Islet precursor cell (in vitro differentiated cells): ENCODE results near the gene AHSG.
"Not testable (repeated sequence)": the region's sequence is repeated elsewhere in the genome, so short reads cannot be mapped to it uniquely, and the experiment has no call there.

Source experiments
- DNase-seq: peaks from one replicate; pipeline ENCODE4 v3.0.0-alpha.2; 2018

The AHSG gene

DNA sequence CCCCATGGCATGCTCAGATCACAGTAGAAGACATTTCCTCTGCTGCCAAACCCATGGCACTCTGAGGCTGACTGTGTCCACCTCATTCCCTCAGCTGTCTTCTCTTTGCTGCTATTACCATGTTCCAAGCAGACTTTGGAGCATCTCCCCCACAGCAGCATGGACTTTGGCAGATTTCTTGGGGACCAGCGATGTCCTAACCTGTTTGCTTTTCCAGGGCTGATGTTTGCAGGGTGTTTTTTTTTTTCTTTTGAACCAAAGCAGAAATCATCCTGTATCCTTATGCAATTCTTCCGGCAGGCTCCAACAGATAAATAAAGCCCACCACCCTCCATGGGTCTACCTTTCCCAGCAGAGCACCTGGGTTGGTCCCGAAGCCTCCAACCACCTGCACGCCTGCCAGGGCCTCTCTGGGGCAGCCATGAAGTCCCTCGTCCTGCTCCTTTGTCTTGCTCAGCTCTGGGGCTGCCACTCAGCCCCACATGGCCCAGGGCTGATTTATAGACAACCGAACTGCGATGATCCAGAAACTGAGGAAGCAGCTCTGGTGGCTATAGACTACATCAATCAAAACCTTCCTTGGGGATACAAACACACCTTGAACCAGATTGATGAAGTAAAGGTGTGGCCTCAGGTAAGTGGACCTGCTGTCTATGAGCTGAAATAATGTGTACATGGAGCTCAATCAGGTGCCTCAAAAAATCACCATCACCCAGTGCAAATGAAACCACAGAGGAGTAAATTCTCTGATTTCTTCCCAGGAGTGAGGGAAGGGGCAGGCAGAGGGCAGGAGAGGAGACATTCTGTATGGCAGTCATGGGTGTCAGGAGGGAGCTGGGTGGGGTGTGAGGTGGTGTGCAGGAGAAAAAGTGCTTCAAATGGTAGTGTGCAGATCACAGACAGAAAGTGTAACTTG lies at the start of gene AHSG:
Gene AHSG, plus strand, starts transcription at position 340 of the 916 bp plus-strand sequence. Its CDS starts 82 bp downstream, at position 422.
- no peak for DNase-seq

DNA sequence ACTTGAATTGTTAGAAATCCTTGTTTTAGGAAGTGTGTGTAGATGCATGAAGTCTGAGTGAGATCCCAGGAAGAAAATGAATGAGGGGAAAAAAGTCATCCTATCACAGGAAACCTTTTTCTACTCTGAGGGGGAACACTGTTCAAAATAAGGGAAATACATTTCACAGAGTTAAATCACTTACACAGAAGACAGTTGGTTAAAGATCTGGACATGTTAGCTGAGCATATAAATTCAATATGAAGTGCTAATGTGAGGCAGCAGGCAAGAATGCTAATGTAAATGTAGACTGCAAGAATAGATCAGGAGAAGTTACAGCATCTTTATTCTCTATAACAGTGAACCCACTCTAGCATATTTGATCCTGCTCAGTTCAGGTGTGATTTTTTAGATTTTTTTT lies 48.3 kb upstream of the AHSG start:
- no peak for DNase-seq

GRCh38 chr3:186566772-186567071 lies 46.1 kb upstream of the AHSG start:
- no peak for DNase-seq

DNA sequence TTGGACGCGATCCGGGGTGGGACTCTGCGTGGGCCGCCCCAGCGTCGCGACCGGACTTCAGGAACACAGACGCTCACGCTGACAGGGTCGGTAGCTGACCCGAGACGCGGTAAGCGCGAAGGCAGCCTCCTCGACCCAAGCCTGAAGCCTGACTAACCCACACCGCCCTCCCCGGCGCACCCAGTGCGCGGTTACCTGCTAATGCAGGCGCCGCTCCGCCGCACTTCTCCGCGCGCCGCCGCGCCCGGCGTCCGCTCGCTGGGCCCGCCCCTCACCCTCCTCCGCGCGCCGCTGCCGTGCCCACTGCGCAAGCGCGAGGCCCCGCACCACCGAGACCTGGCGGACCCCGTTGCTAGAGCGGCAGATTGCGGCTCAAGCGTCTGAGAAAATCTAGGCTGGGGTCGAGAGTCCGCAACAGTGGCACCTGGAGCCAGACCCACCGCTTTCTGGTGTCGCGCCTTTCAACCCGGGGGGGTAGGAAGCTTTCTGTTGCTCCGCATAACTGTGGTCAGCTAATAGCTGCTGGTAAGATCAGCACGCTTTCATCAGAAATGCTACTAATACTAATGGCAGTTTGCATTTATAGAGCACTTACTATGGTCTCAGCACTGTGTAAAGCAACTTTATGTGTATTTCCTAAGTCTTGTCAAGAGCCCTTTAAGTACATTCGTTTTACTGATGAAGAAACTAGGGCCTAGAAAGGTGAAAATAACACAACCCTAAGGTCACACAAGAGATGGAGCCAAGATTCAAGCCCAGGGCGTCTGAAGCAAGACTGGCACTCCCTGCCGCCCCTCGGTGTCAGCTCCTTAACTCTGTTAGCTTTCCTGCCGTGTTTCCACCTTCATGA lies 45.6 kb upstream of the AHSG start, which contains the start of gene TBCCD1:
Gene TBCCD1, minus strand, starts transcription at position 268 of the 850 bp plus-strand sequence. CDS start 3,010 bp downstream, outside the sequence.
- peak; percentile 98 for DNase-seq

DNA sequence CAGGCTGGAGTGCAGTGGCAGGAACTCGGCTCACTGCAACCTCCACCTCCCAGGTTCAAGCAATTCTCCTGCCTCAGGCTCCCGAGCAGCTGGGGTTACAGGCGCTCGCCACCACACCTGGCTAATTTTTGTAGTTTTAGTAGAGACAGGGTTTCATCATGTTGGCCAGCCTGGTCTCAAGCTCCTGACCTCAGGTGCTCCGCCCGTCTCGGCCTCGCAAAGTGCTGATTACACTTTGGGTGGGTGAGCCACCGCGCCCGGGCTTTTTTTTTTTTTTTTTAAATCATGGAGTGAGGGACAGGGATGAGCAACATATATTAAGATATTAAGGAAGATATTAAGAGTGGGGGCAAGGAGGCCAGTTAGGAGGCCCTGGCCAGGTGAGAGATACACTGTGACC lies 43.5 kb upstream of the AHSG start:
- DNase-seq, result not testable (repeated sequence)

- no peak for DNase-seq
Measured at GRCh38 chr3:186569779-186570095, 43.1 kb upstream of the AHSG start.

DNA sequence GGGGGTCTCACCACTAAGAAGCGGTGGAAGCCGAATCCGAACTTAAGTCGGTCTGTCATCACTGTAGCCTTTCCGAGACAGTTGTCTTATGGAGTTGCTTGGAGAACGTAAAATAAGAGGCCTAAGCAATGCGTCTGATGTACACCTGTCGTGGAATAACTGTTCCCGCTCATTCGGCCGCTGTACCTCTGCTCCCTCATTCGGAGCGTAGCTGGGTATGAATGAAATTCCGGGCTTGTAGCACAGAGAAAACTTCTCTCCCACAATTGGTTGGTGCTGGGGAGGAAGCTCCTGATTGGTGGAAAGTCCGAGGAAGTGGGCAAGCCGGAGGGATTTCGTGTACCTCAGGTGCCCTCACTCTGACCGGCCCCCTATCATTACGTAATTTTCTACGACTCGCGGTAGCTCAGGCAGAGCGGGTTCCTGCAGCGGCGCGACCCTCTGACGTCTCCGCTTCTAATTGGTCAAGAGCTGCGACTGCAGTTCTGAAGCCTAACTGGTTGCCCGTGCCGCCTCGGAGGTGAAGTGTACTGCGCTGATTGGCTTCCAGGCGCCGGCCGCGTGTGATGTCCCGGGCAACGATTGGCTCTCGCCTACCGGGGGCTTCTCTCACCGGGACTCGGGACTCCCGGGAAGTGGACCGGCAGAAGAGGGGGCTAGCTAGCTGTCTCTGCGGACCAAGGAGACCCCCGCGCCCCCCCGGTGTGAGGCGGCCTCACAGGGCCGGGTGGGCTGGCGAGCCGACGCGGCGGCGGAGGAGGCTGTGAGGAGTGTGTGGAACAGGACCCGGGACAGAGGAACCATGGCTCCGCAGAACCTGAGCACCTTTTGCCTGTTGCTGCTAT lies 42.5 kb upstream of the AHSG start, which contains the start of gene DNAJB11:
Gene DNAJB11, plus strand, starts transcription at position 625 of the 845 bp plus-strand sequence. Its CDS starts 178 bp downstream, at position 803.
- DNase-seq, result peak; percentile 100

DNA sequence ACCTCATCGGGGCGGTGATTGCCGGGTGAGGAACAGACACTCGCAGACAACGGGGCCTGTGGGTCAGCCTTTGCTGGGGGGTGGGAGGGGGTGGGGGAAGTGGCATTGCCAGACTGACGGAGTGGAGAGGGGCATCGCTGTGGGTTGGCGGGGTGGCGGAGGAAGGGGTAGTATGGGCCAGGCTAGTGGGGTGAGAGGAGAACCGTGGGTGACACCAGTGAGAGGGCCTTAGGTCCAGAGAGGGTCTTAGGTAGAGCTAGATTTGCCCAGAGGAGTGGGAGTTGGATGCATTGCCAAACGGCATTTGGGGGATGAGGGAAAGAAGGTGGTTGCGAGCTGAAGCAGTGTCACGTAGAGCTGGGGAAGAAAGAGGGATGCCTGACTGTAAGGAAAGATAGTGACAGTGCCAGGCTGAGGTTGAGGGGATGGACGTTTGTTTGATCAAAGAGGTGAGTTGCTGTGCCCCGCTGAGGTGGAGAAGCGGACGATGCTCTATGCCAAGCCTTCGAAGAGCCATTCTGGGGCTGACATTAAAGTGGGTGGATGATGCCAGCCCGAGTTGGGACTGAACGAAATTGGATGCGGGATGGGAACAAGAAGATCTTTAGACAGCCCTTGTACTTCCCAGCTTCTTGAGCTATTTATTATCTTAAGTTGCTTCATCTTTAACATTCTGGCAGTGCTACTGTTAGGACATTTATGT lies 41.8 kb upstream of the AHSG start:
- DNase-seq, result no peak

- no peak for DNase-seq
Measured at GRCh38 chr3:186571644-186572013, 41.2 kb upstream of the AHSG start.

GRCh38 chr3:186577521-186577920 lies 35.3 kb upstream of the AHSG start:
- DNase-seq, result no peak

DNA sequence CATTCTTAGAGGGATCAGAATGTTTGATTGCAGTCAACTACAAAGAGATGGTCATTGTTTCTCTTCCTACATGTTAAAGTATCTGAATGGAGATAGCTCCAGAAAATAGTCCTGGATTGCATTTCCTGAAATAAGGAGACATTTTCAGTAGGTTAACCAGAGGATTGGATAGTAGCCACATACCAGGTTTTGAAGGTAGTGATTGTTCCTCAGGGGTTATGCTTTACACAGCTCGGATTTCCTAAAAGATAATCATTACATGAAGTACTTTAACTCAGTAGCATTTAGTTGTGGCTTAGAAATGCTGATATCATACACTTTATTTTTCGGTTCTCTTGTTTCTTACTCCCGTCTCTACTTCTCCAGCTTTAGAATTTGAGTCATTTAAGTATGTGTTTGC lies 32.1 kb upstream of the AHSG start:
- DNase-seq, result no peak

- no peak for DNase-seq
Measured at GRCh38 chr3:186582541-186582940, 30.3 kb upstream of the AHSG start.

DNA sequence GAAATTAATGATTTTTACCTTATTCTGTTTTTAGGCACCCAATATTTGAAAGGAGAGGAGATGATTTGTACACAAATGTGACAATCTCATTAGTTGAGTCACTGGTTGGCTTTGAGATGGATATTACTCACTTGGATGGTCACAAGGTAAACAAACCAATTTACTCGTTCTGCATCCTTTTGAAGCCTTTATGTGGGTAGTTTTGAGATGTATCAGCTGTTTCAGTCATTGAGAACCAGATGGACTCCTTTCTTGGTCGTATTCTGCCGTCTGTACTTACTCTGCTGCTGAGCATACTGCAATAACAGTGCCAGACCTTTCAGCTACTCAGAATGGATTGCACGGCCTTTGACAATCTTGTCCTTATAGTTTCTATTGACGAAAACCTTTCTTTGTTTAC lies 29.0 kb upstream of the AHSG start:
- DNase-seq, result no peak

DNA sequence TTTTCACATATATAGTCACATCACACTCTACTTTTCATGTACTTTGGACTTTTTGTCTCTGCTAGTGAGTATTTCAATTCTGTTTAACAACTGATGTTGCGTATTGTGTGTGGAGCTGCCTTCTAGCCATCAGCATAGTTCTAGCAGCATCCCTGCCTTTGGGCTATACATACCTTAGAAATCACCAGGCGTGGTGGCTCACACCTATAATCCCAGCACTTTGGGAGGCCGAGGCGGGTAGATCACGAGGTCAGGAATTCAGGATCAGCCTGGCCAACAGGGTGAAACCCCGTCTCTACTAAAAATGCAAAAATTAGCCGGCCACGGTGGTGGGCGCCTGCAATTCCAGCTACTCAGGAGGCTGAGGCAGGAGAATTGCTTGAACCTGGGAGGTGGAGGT lies 26.6 kb upstream of the AHSG start:
- not testable (repeated sequence) for DNase-seq

DNA sequence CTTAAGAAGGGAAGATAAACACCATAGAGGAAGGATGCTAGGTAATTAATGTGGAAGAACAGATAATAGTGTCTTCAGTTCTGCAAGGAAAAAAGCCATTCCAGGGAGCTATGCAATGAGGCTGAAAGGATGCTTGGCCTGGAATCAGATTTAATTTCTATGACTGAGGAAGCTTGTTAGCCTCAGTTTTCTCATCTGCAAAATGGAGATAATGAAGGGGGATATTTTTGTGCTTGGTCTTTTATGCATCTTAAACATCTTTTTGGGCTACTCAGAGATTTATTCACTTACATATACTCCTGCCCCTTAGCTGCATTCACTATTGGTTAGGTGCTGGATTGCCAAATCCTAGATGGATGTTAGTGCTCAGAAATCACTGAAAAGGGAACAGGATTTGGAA lies 25.7 kb upstream of the AHSG start:
- no peak for DNase-seq

GRCh38 chr3:186588632-186589031 lies 24.2 kb upstream of the AHSG start:
- DNase-seq, result no peak

GRCh38 chr3:186589121-186589520 lies 23.7 kb upstream of the AHSG start:
- no peak for DNase-seq

DNA sequence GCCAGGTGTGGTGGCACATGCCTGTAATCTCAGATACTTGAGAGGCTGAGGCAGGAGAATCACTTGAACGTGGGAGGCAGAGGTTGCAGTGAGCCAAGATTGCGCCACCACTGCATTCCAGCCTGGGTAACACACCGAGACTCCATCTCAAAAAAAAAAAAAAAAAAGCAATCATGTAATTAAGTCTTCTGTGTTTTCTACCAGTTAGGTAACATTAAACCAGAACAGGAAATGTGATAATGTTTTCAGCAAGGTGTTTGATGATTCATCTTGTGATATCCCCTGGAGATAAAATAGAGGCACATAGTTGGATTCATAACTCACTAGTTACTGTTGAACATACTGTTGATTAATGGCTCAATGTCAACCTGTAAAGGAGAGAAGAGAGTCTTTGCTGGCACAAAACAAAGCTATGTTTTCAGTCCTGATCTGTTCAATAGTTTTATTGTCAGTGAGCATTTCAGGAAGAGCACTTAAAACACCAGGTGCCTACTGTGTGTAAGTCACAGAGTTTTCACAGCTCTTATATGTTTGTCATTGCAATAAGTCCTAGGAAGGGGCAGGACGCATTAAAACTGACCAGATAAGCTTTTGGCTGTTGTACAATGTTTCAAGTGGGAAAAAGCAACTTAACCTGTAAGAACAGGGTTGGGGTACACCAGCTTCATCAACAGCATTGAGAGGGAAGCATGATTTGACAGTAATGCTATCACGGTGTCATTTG lies 22.8 kb upstream of the AHSG start:
- no peak for DNase-seq

GRCh38 chr3:186590580-186591295 lies 22.1 kb upstream of the AHSG start:
- no peak for DNase-seq

- no peak for DNase-seq
Measured at GRCh38 chr3:186592682-186593081, 20.2 kb upstream of the AHSG start.

- DNase-seq, result no peak
Measured at GRCh38 chr3:186593862-186594261, 19.0 kb upstream of the AHSG start.
